Endodermal cell (in vitro differentiated cells): ENCODE measurements around the gene BBS9. TPM values are rescaled to one million over a fixed set of nuclear protein-coding genes. Genes with fewer than 3 reads are reported as not detected.

Experiments
- DNase-seq: peaks from one replicate; pipeline ENCODE4 v3.0.0-alpha.2; 2017
- H3K27ac ChIP-seq: 2 replicates; pipeline ENCODE4 v1.5.1; 2013; ENCODE audit warnings: mild to moderate bottlenecking, low read depth, low read length, moderate library complexity
- H3K27me3 ChIP-seq: 2 replicates; pipeline ENCODE4 v1.6.1; 2013; ENCODE audit warnings: mild to moderate bottlenecking, low read length, moderate library complexity; ENCODE audit not compliant: insufficient read depth, control insufficient read depth, poor library complexity, severe bottlenecking
- H3K36me3 ChIP-seq: 2 replicates; pipeline ENCODE4 v1.7.0; 2013; ENCODE audit warnings: mild to moderate bottlenecking, low read length, moderate library complexity; ENCODE audit not compliant: control insufficient read depth, insufficient read depth
- H3K4me1 ChIP-seq: one replicate; pipeline ENCODE4 v1.7.0; 2013; ENCODE audit warnings: low read length; ENCODE audit not compliant: control insufficient read depth, insufficient read depth
- H3K4me3 ChIP-seq: 2 replicates; pipeline ENCODE4 v1.5.1; 2013; ENCODE audit warnings: mild to moderate bottlenecking, low read length, moderate library complexity
- H3K9ac ChIP-seq: 2 replicates; pipeline ENCODE4 v1.6.1; 2013; ENCODE audit warnings: mild to moderate bottlenecking, low read length, moderate library complexity; ENCODE audit not compliant: poor library complexity, severe bottlenecking; ENCODE audit errors: extremely low read depth
- H3K9me3 ChIP-seq: 2 replicates; pipeline ENCODE4 v1.6.1; 2013; ENCODE audit warnings: mild to moderate bottlenecking, low read length, moderate library complexity; ENCODE audit not compliant: control insufficient read depth
- H3K27ac Mint-ChIP-seq: 2 replicates; pipeline ENCODE4 v1.8.0; 2020; ENCODE audit warnings: mixed read lengths
- H3K27me3 Mint-ChIP-seq: 2 replicates; pipeline ENCODE4 v1.8.0; 2021; ENCODE audit warnings: mild to moderate bottlenecking, mixed read lengths; ENCODE audit not compliant: insufficient read depth
- H3K36me3 Mint-ChIP-seq: 2 replicates; pipeline ENCODE4 v1.8.0; 2020; ENCODE audit warnings: low read depth, mixed read lengths
- H3K4me1 Mint-ChIP-seq: 2 replicates; pipeline ENCODE4 v1.8.0; 2020; ENCODE audit warnings: mixed read lengths
- H3K4me3 Mint-ChIP-seq: 2 replicates; pipeline ENCODE4 v1.8.0; 2020; ENCODE audit warnings: mild to moderate bottlenecking, moderate library complexity, mixed read lengths
- H3K9me3 Mint-ChIP-seq: 2 replicates; pipeline ENCODE4 v1.8.0; 2020; ENCODE audit warnings: mild to moderate bottlenecking, mixed read lengths
- CTCF ChIP-seq: fragments of 200-600 bp; sonication (generic); conservative IDR thresholded peaks from 2 replicates; pipeline ENCODE4 v1.5.0; 2021; ENCODE audit warnings: antibody characterized with exemption, mild to moderate bottlenecking
- WGBS, 2 experiments: methylation state at CpG; one replicate each; pipeline versions ENCODE4 v1.1.5 to v1.1.7; 2013; ENCODE audit warnings: missing lambda C conversion rate in 2 of 2, mixed read lengths in 1 of 2; ENCODE audit not compliant: insufficient coverage in 1 of 2, insufficient read length in 1 of 2; 5-methylcytosine and 5-hydroxymethylcytosine counted together
- total RNA-seq, 2 donors: library from RNA; stranded (reverse); fragmentation: NEBNext Ultra II Directional in 1 of 2; extraction: Animal tissue kit (Norgen Biotek cat#: 25700) in 1 of 2; gene quantifications; 2 replicates in 1 of 2; 3 replicates in 1 of 2; pipeline ENCODE4 v1.2.1, GENCODE V29; 2021

Gene BBS9
- total RNA-seq, 2 donors from 2014 or later = 20.7 to 21.6 TPM

GRCh38 chr7:33421429-33421828, 292.1 kb downstream of the BBS9 start:
- Mint-ChIP-seq H3K27ac (no peak overlapping the region), H3K9me3 (no peaks in the 10 kb centered on the region), H3K27me3 (no peaks in the 10 kb centered on the region), H3K4me3 (no peak overlapping the region), H3K4me1 (peaks cover 29% of the 10 kb centered on the region), H3K36me3 (no peaks in the 10 kb centered on the region)
- DNase-seq = no peak
- H3K36me3 ChIP-seq = no peaks in the 10 kb centered on the region
- H3K4me1 ChIP-seq = peaks cover 2% of the 10 kb centered on the region
- WGBS, 2 experiments = 94% methylated on average over 1 of the region's 1 CpG; no CpG with 5 or more reads in 1 of the 2 experiments
- no peak overlapping the region for H3K9ac ChIP-seq
- no peak overlapping the region for H3K4me3 ChIP-seq
- no peaks in the 10 kb centered on the region for H3K27me3 ChIP-seq
- TF ChIP-seq CTCF = no peak
- H3K9me3 ChIP-seq = no peaks in the 10 kb centered on the region
- H3K27ac ChIP-seq = no peak overlapping the region

GRCh38 chr7:33422141-33422540, 292.8 kb downstream of the BBS9 start:
- no peak for DNase-seq
- no peak overlapping the region for H3K4me3 ChIP-seq
- no peak for TF ChIP-seq CTCF
- Mint-ChIP-seq H3K27me3 (no peaks in the 10 kb centered on the region), H3K4me1 (peaks cover 32% of the 10 kb centered on the region), H3K4me3 (no peak overlapping the region), H3K9me3 (no peaks in the 10 kb centered on the region), H3K36me3 (no peaks in the 10 kb centered on the region), H3K27ac (no peak overlapping the region)
- H3K9ac ChIP-seq = no peak overlapping the region
- H3K27ac ChIP-seq = no peak overlapping the region
- WGBS, 2 experiments = 96% methylated on average over 2 of the region's 2 CpGs; no CpG with 5 or more reads in 1 of the 2 experiments
- peaks cover 2% of the 10 kb centered on the region for H3K4me1 ChIP-seq
- no peaks in the 10 kb centered on the region for H3K27me3 ChIP-seq
- no peaks in the 10 kb centered on the region for H3K36me3 ChIP-seq
- H3K9me3 ChIP-seq = no peaks in the 10 kb centered on the region

GRCh38 chr7:33422825-33423645, 293.7 kb downstream of the BBS9 start:
- no peaks in the 10 kb centered on the region for H3K36me3 Mint-ChIP-seq
- no peak overlapping the region for H3K4me3 Mint-ChIP-seq
- WGBS, 2 experiments = 85 to 88% methylated on average over 3 to 8 of the region's 8 CpGs
- H3K4me1 Mint-ChIP-seq = peaks cover 33% of the 10 kb centered on the region
- no peak overlapping the region for H3K27ac ChIP-seq
- no peak overlapping the region for H3K9ac ChIP-seq
- H3K9me3 ChIP-seq = no peaks in the 10 kb centered on the region
- no peak for TF ChIP-seq CTCF
- peak; percentile 68 for DNase-seq
- peak overlapping the region; percentile 65 for H3K27ac Mint-ChIP-seq
- H3K36me3 ChIP-seq = no peaks in the 10 kb centered on the region
- peaks cover 2% of the 10 kb centered on the region for H3K4me1 ChIP-seq
- no peaks in the 10 kb centered on the region for H3K27me3 ChIP-seq
- no peaks in the 10 kb centered on the region for H3K27me3 Mint-ChIP-seq
- no peaks in the 10 kb centered on the region for H3K9me3 Mint-ChIP-seq
- no peak overlapping the region for H3K4me3 ChIP-seq
